ENCODE data around the gene KISS1R. TPM values are rescaled to one million over a fixed set of nuclear protein-coding genes. Genes with fewer than 3 reads are reported as not detected.

KISS1R gene
- total and polyA plus RNA-seq, 2 of the 4 experiments (the other 2 are of a cell fraction): not detected

- TF ChIP-seq RFX5 (IDR thresholded peaks at IDR 0.05; ENCODE audit: low read depth, low read length): no peak
Measured at GRCh38 chr19:934197-934840, 17.2 kb downstream of the KISS1R start (continued).

- no peak overlapping the region for H3K56ac ChIP-seq (ENCODE audit: extremely low read depth, insufficient read depth, low read length)
- H2AK9ac ChIP-seq (replicated peaks; ENCODE audit: low read depth, low read length, poor library complexity): peak overlapping the region; percentile 99
- peaks cover 30 to 65% of the 10 kb centered on the region in 2 experiments for H3K79me1 ChIP-seq (ENCODE audit: low read depth in 1 of 2, low read length in 2 of 2)
- 38% methylated on average over 20 of the region's 31 CpGs; no CpG with 5 or more reads in 1 of the 2 experiments for WGBS, 2 experiments (ENCODE audit: extremely low coverage in 2 of 2, insufficient read length in 1 of 2)
- H3K23ac ChIP-seq (ENCODE audit: low read depth, low read length): 0 out of 2 replicates have a peak overlapping the region, but pooled peaks have one; percentile 29
- H3K4me3 ChIP-seq (ENCODE audit: insufficient read depth, low read depth, low read length): no peak overlapping the region
- BruUV-seq (replicated peaks): no TSS peak
- peak; percentile 26; the same call in 1 of the 2 replicates for TF ChIP-seq USF2 (IDR thresholded peaks at IDR 0.05; ENCODE audit: low read depth, low read length)
- TF ChIP-seq CEBPB (IDR thresholded peaks at IDR 0.05; ENCODE audit: low read depth, low read length): no peak
- TF ChIP-seq MXI1 (IDR thresholded peaks at IDR 0.05; ENCODE audit: borderline replicate concordance, low read depth, low read length): peak; percentile 17; the same call in 1 of the 2 replicates
- no peak for TF ChIP-seq ELK1 (IDR thresholded peaks at IDR 0.05; ENCODE audit: borderline replicate concordance, low read depth, low read length)
- TF ChIP-seq POLR2A (IDR thresholded peaks at IDR 0.05; ENCODE audit: low read depth, low read length): no peak
- TF ChIP-seq MAZ (IDR thresholded peaks at IDR 0.05; ENCODE audit: borderline replicate concordance, low read depth, low read length): no peak
- peak; percentile 69 for TF ChIP-seq BHLHE40 (IDR thresholded peaks at IDR 0.05; ENCODE audit: low read depth, low read length)
- TF ChIP-seq SMC3 (IDR thresholded peaks at IDR 0.05; ENCODE audit: low read depth, low read length): no peak
- ChIA-PET POLR2A (ENCODE audit: unreplicated experiment) (no interaction called here), CTCF (interaction anchor here (0.6 kb wide), 1 partner anchor 162 kb away, joined by 3 read pairs; no protein-coding TSS in a partner anchor)
- H2AFZ ChIP-seq (replicated peaks; ENCODE audit: low read length, poor library complexity): peak overlapping the region; percentile 63
- DNase-seq (peak; percentile 49), ATAC-seq (ENCODE audit: low read depth) (0 out of 2 replicates have a peak, but pooled peaks have one; percentile 2)
- in situ Hi-C loops (cut with MboI; ENCODE audit: low sequenced_read_pairs): no loop called here
- H2BK120ac ChIP-seq (ENCODE audit: low read depth, low read length): peak overlapping the region; percentile 97; the same call in 1 of the 2 replicates
- no peaks in the 10 kb centered on the region for H3K27me3 ChIP-seq (ENCODE audit: control insufficient read depth, insufficient read depth, low read length)
- H3K4me1 ChIP-seq (ENCODE audit: control insufficient read depth, insufficient read depth, low read length): peaks cover 28% of the 10 kb centered on the region
- no peaks in the 10 kb centered on the region for H3K9me3 ChIP-seq (ENCODE audit: control insufficient read depth, insufficient read depth, low read length)
- no peak overlapping the region; the same call in 1 of the 2 replicates for H3K18ac ChIP-seq (ENCODE audit: low read depth, low read length)
- no peak overlapping the region for H3K9ac ChIP-seq (ENCODE audit: low read depth, low read length)
- peaks cover 11% of the 10 kb centered on the region for H3K9me1 ChIP-seq (ENCODE audit: insufficient read depth, low read length)
- intact Hi-C loops (cut with micrococcal nuclease): no loop called here
- peaks cover 41% of the 10 kb centered on the region for H4K20me1 ChIP-seq (ENCODE audit: insufficient read depth, low read length)
- H4K91ac ChIP-seq (ENCODE audit: insufficient read depth, low read depth, low read length): peak overlapping the region; percentile 98; the same call in 1 of the 2 replicates
- H2AK5ac ChIP-seq (ENCODE audit: low read depth, low read length): peak overlapping the region; percentile 99
- H4K8ac ChIP-seq (ENCODE audit: low read depth in 2 of 2, low read length in 2 of 2): peak overlapping the region; percentile 70 to 88; a peak in 2 of 4 replicates
- H3K4ac ChIP-seq (ENCODE audit: low read depth, low read length): peak overlapping the region; percentile 98
- dilution Hi-C loops (cut with HindIII; ENCODE audit: low sequenced_read_pairs, unreplicated experiment): no loop called here
- no peak overlapping the region for H3K4me2 ChIP-seq (ENCODE audit: low read depth, low read length)
- H3K14ac ChIP-seq (replicated peaks; ENCODE audit: low read depth, low read length): peak overlapping the region; percentile 7; the same call in 1 of the 2 replicates
- H2BK20ac ChIP-seq (ENCODE audit: low read depth, low read length): no peak overlapping the region
- peak overlapping the region; percentile 93; the same call in 1 of the 3 replicates for H2BK15ac ChIP-seq (ENCODE audit: low read depth, low read length)
- H4K5ac ChIP-seq (ENCODE audit: low read depth, low read length): peak overlapping the region; percentile 1; the same call in 1 of the 2 replicates
- H2BK5ac ChIP-seq (ENCODE audit: low read depth, low read length, poor library complexity, severe bottlenecking): peak overlapping the region; percentile 98
- H3K36me3 ChIP-seq (ENCODE audit: control insufficient read depth, insufficient read depth, low read length): peaks cover 55% of the 10 kb centered on the region
- H3K27ac ChIP-seq (ENCODE audit: insufficient read depth, low read length): peak overlapping the region; percentile 97
Measured at GRCh38 chr19:934865-935479, 17.8 kb downstream of the KISS1R start.

All from IMR-90 (cell line).